ENCODE measurements around the gene CPXM2.

Gene CPXM2

DNA sequence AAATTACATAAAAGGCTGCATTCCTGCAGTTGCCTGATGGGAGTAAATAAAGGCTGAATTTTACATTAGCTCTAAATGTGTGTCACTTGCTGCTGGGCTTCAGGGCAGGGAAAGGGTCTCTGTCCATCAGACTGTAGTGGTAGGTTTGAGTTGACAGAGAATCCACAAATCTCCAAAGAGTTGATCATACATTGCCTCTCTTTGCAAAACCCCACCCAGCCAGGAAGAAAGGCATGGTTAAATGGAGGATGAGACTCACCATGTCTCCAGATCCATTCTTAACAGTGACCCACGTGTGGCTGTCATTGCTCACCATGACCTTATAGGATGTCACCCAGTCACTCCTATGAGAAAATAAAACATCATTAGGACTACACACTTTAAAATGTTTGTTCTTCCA is 92.8 kb downstream of the CPXM2 start:
- TF ChIP-seq POLR2AphosphoS5 (IDR thresholded peaks at IDR 0.05; ENCODE audit: low read depth, low read length): no peak
- TF ChIP-seq, protein P1, sequence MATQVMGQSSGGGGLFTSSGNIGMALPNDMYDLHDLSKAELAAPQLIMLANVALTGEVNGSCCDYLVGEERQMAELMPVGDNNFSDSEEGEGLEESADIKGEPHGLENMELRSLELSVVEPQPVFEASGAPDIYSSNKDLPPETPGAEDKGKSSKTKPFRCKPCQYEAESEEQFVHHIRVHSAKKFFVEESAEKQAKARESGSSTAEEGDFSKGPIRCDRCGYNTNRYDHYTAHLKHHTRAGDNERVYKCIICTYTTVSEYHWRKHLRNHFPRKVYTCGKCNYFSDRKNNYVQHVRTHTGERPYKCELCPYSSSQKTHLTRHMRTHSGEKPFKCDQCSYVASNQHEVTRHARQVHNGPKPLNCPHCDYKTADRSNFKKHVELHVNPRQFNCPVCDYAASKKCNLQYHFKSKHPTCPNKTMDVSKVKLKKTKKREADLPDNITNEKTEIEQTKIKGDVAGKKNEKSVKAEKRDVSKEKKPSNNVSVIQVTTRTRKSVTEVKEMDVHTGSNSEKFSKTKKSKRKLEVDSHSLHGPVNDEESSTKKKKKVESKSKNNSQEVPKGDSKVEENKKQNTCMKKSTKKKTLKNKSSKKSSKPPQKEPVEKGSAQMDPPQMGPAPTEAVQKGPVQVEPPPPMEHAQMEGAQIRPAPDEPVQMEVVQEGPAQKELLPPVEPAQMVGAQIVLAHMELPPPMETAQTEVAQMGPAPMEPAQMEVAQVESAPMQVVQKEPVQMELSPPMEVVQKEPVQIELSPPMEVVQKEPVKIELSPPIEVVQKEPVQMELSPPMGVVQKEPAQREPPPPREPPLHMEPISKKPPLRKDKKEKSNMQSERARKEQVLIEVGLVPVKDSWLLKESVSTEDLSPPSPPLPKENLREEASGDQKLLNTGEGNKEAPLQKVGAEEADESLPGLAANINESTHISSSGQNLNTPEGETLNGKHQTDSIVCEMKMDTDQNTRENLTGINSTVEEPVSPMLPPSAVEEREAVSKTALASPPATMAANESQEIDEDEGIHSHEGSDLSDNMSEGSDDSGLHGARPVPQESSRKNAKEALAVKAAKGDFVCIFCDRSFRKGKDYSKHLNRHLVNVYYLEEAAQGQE (IDR thresholded peaks at IDR 0.05; ENCODE audit: insufficient read depth in 1 of 2, low read depth in 2 of 2, low read length in 2 of 2): no peak
- no peak for TF ChIP-seq SIN3A (IDR thresholded peaks at IDR 0.05; ENCODE audit: borderline replicate concordance, insufficient read depth, low read length)
- TF ChIP-seq FOXP2 (optimal IDR thresholded peaks at IDR 0.05; ENCODE audit: borderline replicate concordance, extremely low read depth, extremely low read length, insufficient read depth): no peak
- no peak for TF ChIP-seq TAF1 (IDR thresholded peaks at IDR 0.05; ENCODE audit: borderline replicate concordance, insufficient read depth, low read length)

DNA sequence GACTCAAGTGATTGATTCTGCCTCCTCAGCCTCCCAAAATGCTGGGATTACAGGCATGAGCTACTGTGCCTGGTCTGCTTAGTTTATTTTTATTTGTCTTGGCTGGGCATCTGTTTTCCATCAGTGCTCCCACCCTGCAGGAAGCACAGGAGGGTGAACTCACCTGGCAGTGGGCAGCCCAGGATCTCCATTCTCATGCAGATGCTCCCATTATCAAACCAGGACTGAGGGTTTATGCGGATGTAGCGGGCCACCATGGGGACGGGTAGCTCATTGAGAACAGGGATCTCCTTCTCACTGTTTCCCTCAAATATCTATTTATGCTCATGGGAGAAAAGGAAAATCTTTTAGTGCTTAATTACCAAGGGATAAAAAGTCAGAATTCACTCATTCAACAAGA is 93.8 kb downstream of the CPXM2 start:
- no peak for TF ChIP-seq TAF1 (IDR thresholded peaks at IDR 0.05; ENCODE audit: borderline replicate concordance, insufficient read depth, low read length)
- no peak for TF ChIP-seq SIN3A (IDR thresholded peaks at IDR 0.05; ENCODE audit: borderline replicate concordance, insufficient read depth, low read length)
- TF ChIP-seq POLR2AphosphoS5 (IDR thresholded peaks at IDR 0.05; ENCODE audit: low read depth, low read length): no peak
- TF ChIP-seq FOXP2 (optimal IDR thresholded peaks at IDR 0.05; ENCODE audit: borderline replicate concordance, extremely low read depth, extremely low read length, insufficient read depth): no peak
- TF ChIP-seq, protein P1 (IDR thresholded peaks at IDR 0.05; ENCODE audit: insufficient read depth in 1 of 2, low read depth in 2 of 2, low read length in 2 of 2): no peak

GRCh38 chr10:123796736-123797135 is 94.9 kb downstream of the CPXM2 start:
- TF ChIP-seq SIN3A (IDR thresholded peaks at IDR 0.05; ENCODE audit: borderline replicate concordance, insufficient read depth, low read length): no peak
- TF ChIP-seq TAF1 (IDR thresholded peaks at IDR 0.05; ENCODE audit: borderline replicate concordance, insufficient read depth, low read length): no peak
- no peak for TF ChIP-seq FOXP2 (optimal IDR thresholded peaks at IDR 0.05; ENCODE audit: borderline replicate concordance, extremely low read depth, extremely low read length, insufficient read depth)
- TF ChIP-seq POLR2AphosphoS5 (IDR thresholded peaks at IDR 0.05; ENCODE audit: low read depth, low read length): no peak
- TF ChIP-seq, protein P1 (IDR thresholded peaks at IDR 0.05; ENCODE audit: insufficient read depth in 1 of 2, low read depth in 2 of 2, low read length in 2 of 2): no peak

- no peak for TF ChIP-seq SIN3A (IDR thresholded peaks at IDR 0.05; ENCODE audit: borderline replicate concordance, insufficient read depth, low read length)
- no peak for TF ChIP-seq TAF1 (IDR thresholded peaks at IDR 0.05; ENCODE audit: borderline replicate concordance, insufficient read depth, low read length)
- no peak for TF ChIP-seq POLR2AphosphoS5 (IDR thresholded peaks at IDR 0.05; ENCODE audit: low read depth, low read length)
- TF ChIP-seq, protein P1 (IDR thresholded peaks at IDR 0.05; ENCODE audit: insufficient read depth in 1 of 2, low read depth in 2 of 2, low read length in 2 of 2): no peak
- TF ChIP-seq FOXP2 (optimal IDR thresholded peaks at IDR 0.05; ENCODE audit: borderline replicate concordance, extremely low read depth, extremely low read length, insufficient read depth): no peak
These were observed 95.6 kb downstream of the CPXM2 start for GRCh38 chr10:123795846-123796590.
